Prostate gland (tissue), 2 donors: ENCODE results near the gene RDX.

Experiments used
- POLR2A ChIP-seq: fragments of 450-650 bp; IDR thresholded peaks from one replicate; pipeline ENCODE4 v1.6.1; 2016; ENCODE audit warnings: antibody characterized with exemption, mild to moderate bottlenecking
- POLR2AphosphoS5 ChIP-seq: sonication (generic); formaldehyde crosslinking; IDR thresholded peaks from one replicate; pipeline ENCODE4 v1.6.1; 2017; ENCODE audit warnings: antibody characterized with exemption
- TF ChIP-seq, protein P1 (sequence below), 4 experiments: fragments of 200-600 bp in 2 of 4; fragments of 450-650 bp in 2 of 4; sonication (generic) in 2 of 4; IDR thresholded peaks; 1 replicate in 3 of 4; 2 replicates in 1 of 4; pipeline ENCODE4 v1.5.1; 2016 to 2019; ENCODE audit warnings: antibody characterized with exemption in 4 of 4, mild to moderate bottlenecking in 2 of 4, moderate library complexity in 2 of 4

DNA sequence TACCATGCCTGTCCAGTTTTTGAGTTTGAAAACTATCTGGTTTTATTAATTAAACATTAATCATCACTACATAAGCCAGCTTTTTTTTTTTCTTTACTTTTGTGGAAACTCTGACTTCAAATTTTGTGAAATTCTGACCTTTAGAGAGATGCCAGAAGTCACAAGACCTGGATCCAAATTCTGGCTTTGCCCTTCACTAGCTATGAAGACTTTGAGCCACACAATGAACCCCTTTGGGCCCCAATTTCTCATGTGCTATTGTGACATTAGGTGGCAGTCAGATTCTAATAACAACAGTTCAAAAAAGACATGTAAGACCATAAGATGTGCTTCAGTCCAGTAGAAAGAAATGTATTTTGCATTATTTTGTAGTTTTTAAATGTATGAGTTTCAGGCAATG is 142.9 kb downstream of the RDX start:
- TF ChIP-seq, protein P1, sequence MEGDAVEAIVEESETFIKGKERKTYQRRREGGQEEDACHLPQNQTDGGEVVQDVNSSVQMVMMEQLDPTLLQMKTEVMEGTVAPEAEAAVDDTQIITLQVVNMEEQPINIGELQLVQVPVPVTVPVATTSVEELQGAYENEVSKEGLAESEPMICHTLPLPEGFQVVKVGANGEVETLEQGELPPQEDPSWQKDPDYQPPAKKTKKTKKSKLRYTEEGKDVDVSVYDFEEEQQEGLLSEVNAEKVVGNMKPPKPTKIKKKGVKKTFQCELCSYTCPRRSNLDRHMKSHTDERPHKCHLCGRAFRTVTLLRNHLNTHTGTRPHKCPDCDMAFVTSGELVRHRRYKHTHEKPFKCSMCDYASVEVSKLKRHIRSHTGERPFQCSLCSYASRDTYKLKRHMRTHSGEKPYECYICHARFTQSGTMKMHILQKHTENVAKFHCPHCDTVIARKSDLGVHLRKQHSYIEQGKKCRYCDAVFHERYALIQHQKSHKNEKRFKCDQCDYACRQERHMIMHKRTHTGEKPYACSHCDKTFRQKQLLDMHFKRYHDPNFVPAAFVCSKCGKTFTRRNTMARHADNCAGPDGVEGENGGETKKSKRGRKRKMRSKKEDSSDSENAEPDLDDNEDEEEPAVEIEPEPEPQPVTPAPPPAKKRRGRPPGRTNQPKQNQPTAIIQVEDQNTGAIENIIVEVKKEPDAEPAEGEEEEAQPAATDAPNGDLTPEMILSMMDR (IDR thresholded peaks at IDR 0.05) = no peak
- TF ChIP-seq POLR2A (no peak), POLR2AphosphoS5 (no peak)
